Endothelial cell of hepatic sinusoid (primary cell): Measurements from ENCODE around the gene POGZ.
"Not testable (repeated sequence)": the region's sequence is repeated elsewhere in the genome, so short reads cannot be mapped to it uniquely, and the experiment has no call there.

ENCODE experiments used
- in situ Hi-C: cut with HindIII; loops from 2 replicates; pipeline ENCODE4 v1.10.0; 2017; ENCODE audit warnings: low sequenced_read_pairs

POGZ gene

GRCh38 chr1:151478923-151479322 lies 19.6 kb upstream of the POGZ start:
- in situ Hi-C loops = no loop called here

GRCh38 chr1:151478140-151478812 lies 19.0 kb upstream of the POGZ start:
- in situ Hi-C loops = no loop called here

GRCh38 chr1:151477066-151477465 lies 17.8 kb upstream of the POGZ start:
- in situ Hi-C loops = no loop called here

GRCh38 chr1:151476083-151476482 lies 16.8 kb upstream of the POGZ start:
- in situ Hi-C loops = no loop called here

- in situ Hi-C loops = no loop called here
Observed at GRCh38 chr1:151475175-151475574, 15.9 kb upstream of the POGZ start.

- in situ Hi-C loops = loop anchor here (5.0 kb wide), 1 partner anchor 108 kb away; no protein-coding TSS in a partner anchor
Observed at GRCh38 chr1:151474745-151475144, 15.5 kb upstream of the POGZ start.

GRCh38 chr1:151472856-151473731 lies 13.8 kb upstream of the POGZ start:
- in situ Hi-C loops = loop anchor here (5.0 kb wide), 1 partner anchor 109 kb away; no protein-coding TSS in a partner anchor

- in situ Hi-C loops = no loop called here
Observed at GRCh38 chr1:151465026-151465425, 5.7 kb upstream of the POGZ start.

GRCh38 chr1:151461694-151462093 lies 2.4 kb upstream of the POGZ start:
- in situ Hi-C loops = no loop called here

- in situ Hi-C loops = no loop called here
Observed at GRCh38 chr1:151458802-151459330, 428 bp downstream of the POGZ start.

- in situ Hi-C loops = no loop called here
Observed at GRCh38 chr1:151457911-151458801, 1.1 kb downstream of the POGZ start.

GRCh38 chr1:151455966-151456365 lies 3.3 kb downstream of the POGZ start:
- in situ Hi-C loops = no loop called here

GRCh38 chr1:151455231-151455630 lies 4.1 kb downstream of the POGZ start:
- in situ Hi-C loops = no loop called here

GRCh38 chr1:151447696-151448095 lies 11.6 kb downstream of the POGZ start:
- in situ Hi-C loops = no loop called here

- in situ Hi-C loops = no loop called here
Observed at GRCh38 chr1:151444783-151445177, 14.5 kb downstream of the POGZ start.

GRCh38 chr1:151443846-151444782 lies 15.2 kb downstream of the POGZ start:
- in situ Hi-C loops = no loop called here

GRCh38 chr1:151437396-151437795 lies 21.9 kb downstream of the POGZ start:
- in situ Hi-C loops = not testable (repeated sequence)

GRCh38 chr1:151436985-151437384 lies 22.3 kb downstream of the POGZ start:
- in situ Hi-C loops = no loop called here

GRCh38 chr1:151435174-151435573 lies 24.1 kb downstream of the POGZ start:
- in situ Hi-C loops = no loop called here

- in situ Hi-C loops = not testable (repeated sequence)
Observed at GRCh38 chr1:151433827-151434226, 25.5 kb downstream of the POGZ start.
